Breast epithelium (tissue), 4 donors: ENCODE measurements around the gene ULK4. TPM values are rescaled to one million over a fixed set of nuclear protein-coding genes. Genes with fewer than 3 reads are reported as not detected.
"Not testable (repeated sequence)": the region's sequence is repeated elsewhere in the genome, so short reads cannot be mapped to it uniquely, and the experiment has no call there.

Source experiments
- DNase-seq, 2 donors: peaks; one replicate each; pipeline ENCODE4 v3.0.0-alpha.2; 2019; ENCODE audit warnings: low spot score in 2 of 2
- H3K27ac ChIP-seq, 2 donors: fragments of 200-600 bp; sonication (generic) in 1 of 2; one replicate each; pipeline ENCODE4 v1.5.1; 2016 to 2019; ENCODE audit warnings: mild to moderate bottlenecking in 1 of 2
- H3K27me3 ChIP-seq, 2 donors: fragments of 200-600 bp; sonication (generic) in 1 of 2; one replicate each; pipeline versions ENCODE4 v1.5.1 to v1.6.0; 2017 to 2019; ENCODE audit warnings: control low read depth in 1 of 2, mild to moderate bottlenecking in 1 of 2
- H3K36me3 ChIP-seq: fragments of 200-600 bp; one replicate; pipeline ENCODE4 v1.5.1; 2019
- H3K4me1 ChIP-seq, 2 donors: fragments of 200-600 bp; sonication (generic); one replicate each; pipeline ENCODE4 v1.5.1; 2016 to 2019; ENCODE audit warnings: control low read depth in 1 of 2
- H3K4me3 ChIP-seq, 3 donors: fragments of 200-600 bp; sonication (generic); 1 replicate in 2 of 3; 2 replicates in 1 of 3; pipeline ENCODE4 v1.5.1; 2016 to 2019; ENCODE audit warnings: mild to moderate bottlenecking in 3 of 3, moderate library complexity in 2 of 3
- H3K9me3 ChIP-seq, 2 donors: fragments of 200-600 bp; sonication (generic) in 1 of 2; one replicate each; pipeline ENCODE4 v1.5.1; 2016 to 2019; ENCODE audit warnings: control low read depth in 1 of 2
- CTCF ChIP-seq, 3 donors: fragments of 450-650 bp; IDR thresholded peaks; one replicate each; pipeline ENCODE4 v1.5.1; 2016 to 2017; ENCODE audit warnings: antibody characterized with exemption in 3 of 3, mild to moderate bottlenecking in 3 of 3, moderate library complexity in 3 of 3
- POLR2A ChIP-seq: fragments of 450-650 bp; IDR thresholded peaks from one replicate; pipeline ENCODE4 v1.6.1; 2016; ENCODE audit warnings: antibody characterized with exemption, mild to moderate bottlenecking, moderate library complexity
- POLR2AphosphoS5 ChIP-seq, 3 donors: sonication (generic); formaldehyde crosslinking; IDR thresholded peaks; one replicate each; pipeline ENCODE4 v1.6.1; 2017; ENCODE audit warnings: antibody characterized with exemption in 3 of 3
- intact Hi-C: fragments of 100-400 bp; cut with DNase I; formaldehyde crosslinking; loops from one replicate; pipeline ENCODE4 v1.15.1; 2023; ENCODE audit warnings: low total_unique reads
- total RNA-seq, 3 donors: library from RNA; depleted of rRNA; stranded (reverse); fragments of >200 nt; gene quantifications; one replicate each; pipeline ENCODE4 v1.1.0, GENCODE V29; 2016

ULK4 gene
- total RNA-seq, 3 donors from 2014 or later = 23.0 to 52.8 (median 31.8) TPM

GRCh38 chr3:41989518-41989917 lies 27.6 kb upstream of the ULK4 start:
- intact Hi-C loops = no loop called here

GRCh38 chr3:41987627-41988026 lies 25.7 kb upstream of the ULK4 start:
- Histone ChIP-seq H3K27ac (no peak overlapping the region), H3K9me3 (no peaks in the 10 kb centered on the region), H3K36me3 (no peaks in the 10 kb centered on the region), H3K27me3 (no peaks in the 10 kb centered on the region), H3K4me3 (no peak overlapping the region), H3K4me1 (no peaks in the 10 kb centered on the region)
- no peak for TF ChIP-seq CTCF (IDR thresholded peaks at IDR 0.05)
- TF ChIP-seq POLR2AphosphoS5 (IDR thresholded peaks at IDR 0.05) = no peak
- no peak for TF ChIP-seq POLR2A
- intact Hi-C loops = no loop called here
- DNase-seq = no peak

More at GRCh38 chr3:41989518-41989917, 27.6 kb upstream of the ULK4 start:
- no peak for DNase-seq
- Histone ChIP-seq H3K9me3 (no peaks in the 10 kb centered on the region), H3K27ac (no peak overlapping the region), H3K36me3 (no peaks in the 10 kb centered on the region), H3K4me1 (no peaks in the 10 kb centered on the region), H3K4me3 (no peak overlapping the region), H3K27me3 (no peaks in the 10 kb centered on the region)
- TF ChIP-seq CTCF (IDR thresholded peaks at IDR 0.05) = no peak
- TF ChIP-seq POLR2A = no peak
- TF ChIP-seq POLR2AphosphoS5 (IDR thresholded peaks at IDR 0.05) = no peak

- no peak for DNase-seq
- intact Hi-C loops = no loop called here
- Histone ChIP-seq H3K4me3 (no peak overlapping the region), H3K27me3 (no peaks in the 10 kb centered on the region), H3K9me3 (no peaks in the 10 kb centered on the region), H3K4me1 (no peaks in the 10 kb centered on the region), H3K36me3 (no peaks in the 10 kb centered on the region), H3K27ac (no peak overlapping the region)
- TF ChIP-seq POLR2AphosphoS5 (IDR thresholded peaks at IDR 0.05) = no peak
- TF ChIP-seq CTCF (IDR thresholded peaks at IDR 0.05) = no peak
- TF ChIP-seq POLR2A = no peak
Measured at GRCh38 chr3:41986561-41986960, 24.7 kb upstream of the ULK4 start.

- no peaks in the 10 kb centered on the region for H3K4me1 ChIP-seq
- H3K9me3 ChIP-seq = no peaks in the 10 kb centered on the region
- no peaks in the 10 kb centered on the region for H3K36me3 ChIP-seq
- TF ChIP-seq POLR2AphosphoS5 (IDR thresholded peaks at IDR 0.05) (no peak), POLR2A (no peak), CTCF (IDR thresholded peaks at IDR 0.05) (no peak)
- DNase-seq = no peak
- intact Hi-C loops = no loop called here
- no peak overlapping the region for H3K4me3 ChIP-seq
- H3K27me3 ChIP-seq = no peaks in the 10 kb centered on the region
- H3K27ac ChIP-seq = no peak overlapping the region
Measured at GRCh38 chr3:41985018-41985417, 23.1 kb upstream of the ULK4 start.

- intact Hi-C loops, H3K27me3 ChIP-seq, H3K27ac ChIP-seq, H3K36me3 ChIP-seq, DNase-seq, H3K9me3 ChIP-seq, H3K4me3 ChIP-seq, H3K4me1 ChIP-seq: not testable (repeated sequence)
Measured at GRCh38 chr3:41983091-41983490, 21.2 kb upstream of the ULK4 start.

GRCh38 chr3:41977401-41977800 lies 15.5 kb upstream of the ULK4 start:
- DNase-seq, H3K4me3 ChIP-seq, intact Hi-C loops, H3K27ac ChIP-seq, H3K4me1 ChIP-seq, H3K9me3 ChIP-seq, H3K27me3 ChIP-seq, H3K36me3 ChIP-seq: not testable (repeated sequence)
